H1 (cell line): Measurements from ENCODE around the gene TEKT3.
A peak's percentile ranks its signal among the peaks of the same experiment; 100 is the strongest.

ENCODE experiments used
- BRCA1 ChIP-seq: IDR thresholded peaks from 2 replicates; pipeline ENCODE4 v1.6.1; 2012; ENCODE audit warnings: low read depth, low read length, improper control_type of control experiment
- CHD2 ChIP-seq: IDR thresholded peaks from 2 replicates; pipeline ENCODE4 v1.6.1; 2012; ENCODE audit warnings: low read length, improper control_type of control experiment
- CREB1 ChIP-seq: IDR thresholded peaks from 2 replicates; pipeline ENCODE4 v1.6.1; 2012; ENCODE audit warnings: inconsistent platforms
- EZH2 ChIP-seq: fragments of 200-600 bp; sonication (generic); IDR thresholded peaks from 2 replicates; pipeline ENCODE4 v1.7.1; 2012; ENCODE audit warnings: low read depth, mild to moderate bottlenecking, moderate library complexity, low read length, inconsistent platforms; ENCODE audit not compliant: severe bottlenecking
- GABPA ChIP-seq: IDR thresholded peaks from 2 replicates; pipeline ENCODE4 v1.6.1; 2011; ENCODE audit warnings: mild to moderate bottlenecking, low read length, moderate library complexity, borderline replicate concordance; ENCODE audit not compliant: insufficient read depth
- GTF2F1 ChIP-seq: IDR thresholded peaks from 2 replicates; pipeline ENCODE4 v1.6.1; 2012; ENCODE audit warnings: low read depth, low read length, improper control_type of control experiment, borderline replicate concordance
- JUND ChIP-seq: IDR thresholded peaks from 2 replicates; pipeline ENCODE4 v1.6.1; 2011; ENCODE audit warnings: mild to moderate bottlenecking, improper control_type of control experiment, low read length
- NRF1 ChIP-seq: IDR thresholded peaks from 2 replicates; pipeline ENCODE4 v1.6.1; 2011; ENCODE audit warnings: mild to moderate bottlenecking, low read depth, low read length, improper control_type of control experiment
- POLR2A ChIP-seq, 2 experiments: IDR thresholded peaks; 1 replicate in 1 of 2; 2 replicates in 1 of 2; pipeline ENCODE4 v1.6.1; 2011; ENCODE audit warnings: low read depth in 2 of 2, low read length in 2 of 2, mild to moderate bottlenecking in 2 of 2; ENCODE audit errors: control extremely low read depth in 1 of 2
- POU5F1 ChIP-seq: IDR thresholded peaks from 2 replicates; pipeline ENCODE4 v1.6.1; 2011; ENCODE audit warnings: low read depth, mild to moderate bottlenecking, low read length, moderate library complexity
- RFX5 ChIP-seq: IDR thresholded peaks from 2 replicates; pipeline ENCODE4 v1.6.1; 2011; ENCODE audit warnings: low read depth, low read length, improper control_type of control experiment, borderline replicate concordance
- SRF ChIP-seq: IDR thresholded peaks from 2 replicates; pipeline ENCODE4 v1.6.1; 2011; ENCODE audit warnings: mild to moderate bottlenecking, low read depth, low read length, moderate library complexity
- SUZ12 ChIP-seq: fragments of 200-600 bp; sonication (generic); IDR thresholded peaks from 2 replicates; pipeline ENCODE4 v1.6.1; 2012; ENCODE audit warnings: mild to moderate bottlenecking, inconsistent platforms, low read length, moderate library complexity, mixed read lengths
- TF ChIP-seq, protein P1 (sequence below), 3 experiments: IDR thresholded peaks; 1 replicate in 2 of 3; 2 replicates in 1 of 3; pipeline versions ENCODE4 v1.5.1 to v1.6.1; 2011; ENCODE audit warnings: low read length in 3 of 3, mild to moderate bottlenecking in 3 of 3, inconsistent platforms in 2 of 3, low read depth in 1 of 3, moderate library complexity in 1 of 3; ENCODE audit not compliant: insufficient read depth in 1 of 3; ENCODE audit errors: control extremely low read depth in 1 of 3

DNA sequence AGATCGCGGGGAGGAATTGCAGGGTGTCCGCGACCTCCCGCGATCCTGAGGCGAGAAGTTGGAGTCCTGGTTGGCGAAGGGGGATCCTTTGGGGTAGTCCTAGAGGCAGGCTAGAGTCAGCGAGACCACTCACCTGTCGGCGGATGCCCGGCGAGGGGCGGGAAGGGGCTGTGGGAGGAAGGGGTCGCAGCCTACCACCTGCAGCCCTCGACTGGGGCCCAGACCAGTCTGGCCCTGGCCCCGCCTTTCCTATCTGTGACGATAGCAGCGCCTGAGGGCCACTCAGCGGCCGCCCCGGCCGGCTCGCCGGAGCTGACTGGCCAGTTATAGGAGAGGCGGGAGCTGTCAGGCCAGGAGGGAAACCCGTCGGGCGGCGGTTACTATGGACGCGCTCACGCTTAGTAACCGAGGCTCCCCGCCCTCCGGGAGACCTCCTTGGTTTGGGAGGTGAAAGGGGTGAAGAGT, at the start of gene TEKT3:
- TF ChIP-seq GABPA: no peak
- TF ChIP-seq EZH2: no peak
- TF ChIP-seq BRCA1: no peak
- TF ChIP-seq, protein P1, sequence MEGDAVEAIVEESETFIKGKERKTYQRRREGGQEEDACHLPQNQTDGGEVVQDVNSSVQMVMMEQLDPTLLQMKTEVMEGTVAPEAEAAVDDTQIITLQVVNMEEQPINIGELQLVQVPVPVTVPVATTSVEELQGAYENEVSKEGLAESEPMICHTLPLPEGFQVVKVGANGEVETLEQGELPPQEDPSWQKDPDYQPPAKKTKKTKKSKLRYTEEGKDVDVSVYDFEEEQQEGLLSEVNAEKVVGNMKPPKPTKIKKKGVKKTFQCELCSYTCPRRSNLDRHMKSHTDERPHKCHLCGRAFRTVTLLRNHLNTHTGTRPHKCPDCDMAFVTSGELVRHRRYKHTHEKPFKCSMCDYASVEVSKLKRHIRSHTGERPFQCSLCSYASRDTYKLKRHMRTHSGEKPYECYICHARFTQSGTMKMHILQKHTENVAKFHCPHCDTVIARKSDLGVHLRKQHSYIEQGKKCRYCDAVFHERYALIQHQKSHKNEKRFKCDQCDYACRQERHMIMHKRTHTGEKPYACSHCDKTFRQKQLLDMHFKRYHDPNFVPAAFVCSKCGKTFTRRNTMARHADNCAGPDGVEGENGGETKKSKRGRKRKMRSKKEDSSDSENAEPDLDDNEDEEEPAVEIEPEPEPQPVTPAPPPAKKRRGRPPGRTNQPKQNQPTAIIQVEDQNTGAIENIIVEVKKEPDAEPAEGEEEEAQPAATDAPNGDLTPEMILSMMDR (IDR thresholded peaks at IDR 0.05; ENCODE audit: control extremely low read depth in 1 of 3, insufficient read depth in 1 of 3, low read depth in 1 of 3, low read length in 3 of 3): no peak
- TF ChIP-seq POLR2A (IDR thresholded peaks at IDR 0.05; ENCODE audit: control extremely low read depth in 1 of 2, low read depth in 2 of 2, low read length in 2 of 2): no peak
- TF ChIP-seq RFX5: no peak
- no peak for TF ChIP-seq JUND
- no peak for TF ChIP-seq NRF1
- 0 out of 2 replicates have a peak, but pooled peaks have one; percentile 50 for TF ChIP-seq CHD2
- no peak for TF ChIP-seq GTF2F1
- peak; percentile 88 for TF ChIP-seq CREB1
- no peak for TF ChIP-seq POU5F1
- no peak for TF ChIP-seq SRF
- no peak for TF ChIP-seq SUZ12
